ENCODE measurements around the gene PARP2.

- TF ChIP-seq RBM17 (IDR thresholded peaks at IDR 0.05; ENCODE audit: borderline replicate concordance, low read depth, low read length) (no peak), RFX1 (IDR thresholded peaks at IDR 0.05) (no peak), MAFF (IDR thresholded peaks at IDR 0.05; ENCODE audit: low read length) (no peak), STAT5A (IDR thresholded peaks at IDR 0.05; ENCODE audit: borderline replicate concordance, low read length) (no peak), NR2F6 (CRISPR knock-in tag; IDR thresholded peaks at IDR 0.05) (no peak), RAD21 (CRISPR knock-in tag; conservative IDR thresholded peaks at IDR 0.05 in 1 of 2, IDR thresholded peaks at IDR 0.05 in 1 of 2) (no peak), EZH2 (IDR thresholded peaks at IDR 0.05; ENCODE audit: borderline replicate concordance, low read depth, low read length) (no peak), FOXM1 (IDR thresholded peaks at IDR 0.05; ENCODE audit: low read depth) (no peak), FOXM1 (CRISPR knock-in tag; IDR thresholded peaks at IDR 0.05; ENCODE audit: low read depth) (no peak), PHF8 (IDR thresholded peaks at IDR 0.05; ENCODE audit: borderline replicate concordance, low read length) (no peak), FOXP1 (CRISPR knock-in tag; IDR thresholded peaks at IDR 0.05) (no peak), HMG20B (CRISPR knock-in tag; IDR thresholded peaks at IDR 0.05) (no peak)
These were observed 48.4 kb upstream of the PARP2 start for GRCh38 chr14:20295067-20295466.

All from K562 (cell line).